NAMALWA (cell line): ENCODE data around the gene CLIC2.
"Not testable (repeated sequence)": the region's sequence is repeated elsewhere in the genome, so short reads cannot be mapped to it uniquely, and the experiment has no call there.

Source experiments
- DNase-seq: peaks from one replicate; pipeline ENCODE4 v3.0.0-alpha.2; 2015; ENCODE audit warnings: low spot score

Gene CLIC2

DNA sequence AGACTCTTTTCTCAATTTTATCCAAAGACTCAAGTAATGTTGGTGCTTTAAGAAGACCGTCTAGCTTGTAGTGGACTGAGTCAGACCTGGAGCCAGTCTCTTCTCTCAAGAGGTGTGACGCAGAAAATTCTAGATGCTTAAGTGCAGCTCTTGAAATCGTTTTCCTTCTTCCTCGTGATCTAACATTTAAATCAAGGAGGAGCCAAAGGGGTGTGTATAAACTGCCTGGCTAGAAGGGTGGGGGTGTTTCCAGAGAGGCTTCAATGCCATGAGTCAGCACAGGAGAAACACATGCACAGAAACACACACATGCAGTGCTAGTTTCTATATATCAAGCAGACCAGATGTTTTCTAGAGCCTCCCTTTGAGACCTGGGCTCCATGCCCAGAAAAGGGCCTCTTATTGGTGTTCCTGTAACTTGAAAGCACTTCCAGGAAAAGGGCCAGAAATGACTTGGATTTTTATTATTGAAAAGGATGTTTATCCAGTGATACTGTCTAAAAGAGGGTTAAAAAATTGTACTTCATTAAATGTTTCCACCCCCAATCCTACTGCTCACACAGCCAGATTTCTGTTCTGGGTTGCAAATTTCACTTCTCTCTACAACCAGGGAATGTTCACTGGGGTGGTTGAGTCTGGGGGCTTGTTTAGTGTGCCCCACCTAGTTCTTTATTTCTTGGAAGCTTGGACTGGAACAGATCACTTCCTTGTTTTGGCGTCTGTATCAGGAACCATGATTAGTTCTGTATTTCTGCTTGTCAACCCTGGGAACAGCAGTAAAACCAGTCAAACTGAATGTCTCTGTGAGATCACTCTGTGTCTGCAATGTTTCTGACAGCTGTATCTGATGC lies at the start of gene CLIC2:
Gene CLIC2 (minus strand): TSS at position 129 of the 851 bp plus-strand sequence. CDS start 187 bp downstream, outside the sequence.
- no peak for DNase-seq

- DNase-seq: not testable (repeated sequence)
These were observed 48.1 kb upstream of the CLIC2 start for GRCh38 chrX:155382529-155382967.

- DNase-seq: not testable (repeated sequence)
These were observed 47.6 kb upstream of the CLIC2 start, which contains the start of gene F8A2 for GRCh38 chrX:155381843-155382528. Gene F8A2, plus strand, starts transcription at chrX:155382095. Its CDS starts 20 bp downstream, at chrX:155382115.

- not testable (repeated sequence) for DNase-seq
These were observed 45.4 kb upstream of the CLIC2 start for GRCh38 chrX:155379802-155380201.

DNA sequence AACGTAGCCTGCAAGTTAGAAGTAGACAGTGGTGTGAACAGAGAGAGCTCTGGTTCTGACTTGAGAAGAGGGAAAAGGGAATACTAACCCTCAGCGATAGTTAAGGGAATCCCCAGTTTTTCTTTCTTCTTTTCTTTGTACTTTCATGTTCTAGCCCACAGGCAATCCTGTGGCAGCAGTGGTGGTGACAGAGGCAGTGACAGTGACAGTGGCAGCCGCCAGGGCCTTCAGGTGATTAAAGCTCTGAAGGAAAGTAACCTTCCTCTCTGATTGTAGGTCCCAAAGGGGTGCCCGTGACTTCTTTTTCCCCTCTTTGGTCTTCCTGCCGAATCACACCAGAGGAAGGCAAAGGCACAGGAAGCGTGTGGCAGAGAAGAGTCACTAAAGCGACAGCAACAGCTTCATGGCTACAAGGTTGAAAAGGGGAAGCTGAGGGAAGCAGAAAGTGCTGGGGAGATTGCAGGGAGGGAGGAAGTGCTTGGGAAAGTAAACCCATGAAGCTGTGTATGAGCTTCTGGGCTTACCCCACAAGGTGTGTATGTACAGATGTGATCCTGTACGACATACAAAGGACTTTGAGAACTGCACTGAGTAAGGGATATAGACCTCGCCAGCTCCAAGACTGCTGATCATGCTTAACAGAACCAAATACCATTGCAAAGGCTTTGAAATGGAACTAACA lies 39.5 kb upstream of the CLIC2 start:
- not testable (repeated sequence) for DNase-seq

DNA sequence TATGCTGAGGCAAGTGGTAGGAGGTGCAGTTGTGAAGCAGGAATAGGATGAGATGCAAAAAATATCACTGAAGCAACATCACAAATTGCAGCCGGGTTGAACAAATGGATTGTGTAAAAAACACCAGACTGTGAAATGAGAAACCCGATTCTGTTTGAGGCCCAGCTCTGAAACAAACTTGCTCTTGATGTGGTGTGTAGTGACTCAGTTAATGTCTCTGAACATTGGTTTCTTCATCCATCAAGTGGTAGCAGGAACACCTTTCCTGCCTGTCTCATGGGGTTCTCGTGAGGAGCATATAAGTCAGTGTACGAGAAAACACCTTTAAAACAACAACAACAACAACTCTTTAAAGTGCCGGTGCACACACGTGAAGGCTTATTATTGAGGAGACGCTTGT lies 29.3 kb upstream of the CLIC2 start:
- not testable (repeated sequence) for DNase-seq

GRCh38 chrX:155349448-155349847 lies 15.0 kb upstream of the CLIC2 start:
- DNase-seq: not testable (repeated sequence)

DNA sequence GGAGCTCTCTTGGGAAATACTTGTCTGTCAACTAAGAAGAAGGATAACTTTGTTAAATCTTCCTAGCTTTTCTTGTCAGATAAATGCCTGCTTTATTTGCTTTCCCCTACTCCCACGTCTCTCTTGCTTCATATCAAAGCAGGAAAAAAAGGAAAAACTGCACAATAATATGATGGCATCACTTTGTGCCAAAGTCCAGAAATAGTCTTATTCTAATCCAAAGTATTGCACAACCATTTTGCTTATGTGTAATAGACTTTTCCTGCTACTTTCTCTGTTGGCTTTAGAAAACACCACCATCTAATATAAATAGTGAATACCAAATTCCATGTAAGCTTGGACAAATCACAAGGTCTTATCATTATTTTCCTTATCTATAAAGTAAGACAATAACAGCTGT lies 11.3 kb upstream of the CLIC2 start:
- not testable (repeated sequence) for DNase-seq

DNA sequence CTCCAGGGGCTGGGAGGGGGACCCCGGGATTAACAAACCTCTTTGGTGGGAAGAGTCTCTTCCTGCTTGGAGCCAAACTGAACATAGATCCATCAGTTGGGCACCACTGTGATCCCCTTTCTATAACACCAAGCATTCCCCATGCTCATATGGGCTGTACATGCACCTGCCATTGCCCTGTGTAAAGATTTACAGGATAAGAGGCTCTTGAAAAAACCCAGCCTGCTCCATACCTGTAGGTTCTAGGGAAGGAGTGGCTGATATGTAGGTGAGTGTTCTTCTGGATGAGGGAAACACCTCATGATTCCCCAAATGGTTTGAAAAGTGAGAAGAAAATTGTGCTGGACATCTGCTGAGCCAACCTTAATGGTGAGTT lies 911 bp upstream of the CLIC2 start:
- not testable (repeated sequence) for DNase-seq

DNA sequence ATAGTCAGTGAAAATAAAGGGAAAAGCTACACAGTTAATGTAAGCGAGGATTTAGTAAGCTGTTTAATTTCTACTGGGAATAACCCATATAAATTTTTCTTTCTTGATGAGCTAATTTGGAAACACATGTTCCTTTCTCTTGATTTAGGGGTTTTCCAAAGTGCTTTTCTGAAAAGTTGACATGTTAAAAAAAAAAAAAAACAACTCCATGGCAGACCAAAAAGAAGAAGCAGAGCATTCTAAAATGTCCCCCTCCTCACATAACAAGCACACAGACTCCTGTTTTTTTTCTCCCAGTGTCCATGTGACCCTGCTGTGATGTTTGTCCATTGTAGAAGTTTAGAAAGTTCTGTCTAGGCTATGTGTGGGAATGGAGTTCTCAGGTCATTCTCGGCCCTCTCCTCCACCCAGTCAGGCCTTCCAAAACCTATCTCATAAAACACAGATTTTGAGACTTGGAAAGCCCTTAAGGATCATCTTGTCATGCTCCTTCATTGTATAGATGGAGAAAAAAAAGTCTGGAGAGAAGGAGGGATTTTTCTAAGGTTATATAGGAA lies 792 bp downstream of the CLIC2 start:
- DNase-seq: no peak

- no peak for DNase-seq
These were observed 3.4 kb downstream of the CLIC2 start for GRCh38 chrX:155330992-155331391.

DNA sequence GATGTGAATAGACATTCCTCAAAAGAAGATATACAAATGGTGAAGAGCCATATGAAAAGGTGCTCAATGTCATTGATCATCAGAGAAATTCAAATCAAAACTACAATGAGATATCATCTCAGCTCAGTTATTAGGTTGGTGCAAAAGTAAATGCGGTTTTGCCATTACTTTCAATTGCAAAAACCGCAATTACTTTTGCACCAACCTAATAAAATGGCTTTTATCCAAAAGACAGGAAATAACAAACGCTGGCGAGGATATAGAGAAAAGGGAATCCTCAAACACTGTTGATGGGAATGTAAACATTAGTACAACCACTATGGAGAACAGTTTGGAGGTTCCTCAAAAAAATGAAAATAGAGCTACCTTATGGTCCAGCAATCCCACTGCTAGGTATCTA lies 5.1 kb downstream of the CLIC2 start:
- DNase-seq: no peak

DNA sequence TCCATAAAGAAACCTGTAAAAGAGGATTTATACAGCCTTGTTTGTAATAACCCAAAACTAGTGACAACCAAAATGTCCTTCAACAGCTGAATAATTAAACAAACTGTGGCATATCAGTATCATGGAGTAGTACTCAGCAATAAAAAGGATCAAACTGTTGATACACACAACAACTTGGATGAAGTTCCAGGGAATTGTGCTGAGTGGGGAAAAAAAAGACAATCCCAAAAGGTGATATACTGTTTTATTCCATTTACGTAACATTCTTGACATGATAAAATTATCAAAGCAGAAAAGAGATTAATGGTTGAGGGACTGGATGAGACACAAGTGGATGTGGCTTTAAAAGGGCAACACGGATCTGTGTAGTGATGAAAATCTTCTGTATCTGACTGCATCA lies 7.8 kb downstream of the CLIC2 start:
- DNase-seq: no peak

DNA sequence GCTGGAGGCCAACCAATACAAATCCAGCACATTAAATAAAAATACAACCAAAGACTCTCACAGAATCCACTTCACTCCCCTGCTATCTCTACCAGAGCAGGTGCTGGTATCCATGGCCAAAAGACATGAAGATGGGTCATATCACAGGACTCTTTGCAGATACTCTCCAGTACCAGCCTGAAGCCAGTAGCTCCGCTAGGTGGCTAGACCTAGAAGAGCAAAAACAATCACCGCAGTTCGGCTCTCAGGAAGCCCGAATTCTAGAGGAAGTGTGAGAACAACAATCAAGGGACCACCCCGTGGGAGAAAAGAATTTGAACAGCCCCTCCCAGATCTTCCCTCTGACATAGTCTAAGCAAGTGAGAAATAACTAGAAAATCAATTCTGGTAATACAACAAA lies 20.2 kb downstream of the CLIC2 start:
- no peak for DNase-seq

DNA sequence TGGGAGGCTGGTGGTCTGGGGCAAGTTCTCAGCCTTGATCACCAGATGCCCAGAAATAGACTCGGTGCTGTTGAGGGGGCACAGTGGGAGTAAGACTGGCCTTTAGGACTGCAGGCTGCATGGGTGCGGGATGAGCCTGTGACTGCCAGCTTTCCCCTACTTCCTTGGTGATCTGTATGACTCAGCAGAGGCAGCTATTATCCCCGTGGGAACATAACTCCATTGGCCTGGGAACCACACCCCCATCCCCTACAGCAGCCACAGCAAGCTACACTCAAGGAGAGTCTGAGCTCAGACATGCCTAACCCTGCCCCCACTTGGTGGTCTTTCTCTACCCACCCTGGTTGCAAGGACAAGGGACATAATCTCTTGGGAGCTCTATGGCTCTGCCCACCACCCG lies 20.6 kb downstream of the CLIC2 start:
- no peak for DNase-seq

DNA sequence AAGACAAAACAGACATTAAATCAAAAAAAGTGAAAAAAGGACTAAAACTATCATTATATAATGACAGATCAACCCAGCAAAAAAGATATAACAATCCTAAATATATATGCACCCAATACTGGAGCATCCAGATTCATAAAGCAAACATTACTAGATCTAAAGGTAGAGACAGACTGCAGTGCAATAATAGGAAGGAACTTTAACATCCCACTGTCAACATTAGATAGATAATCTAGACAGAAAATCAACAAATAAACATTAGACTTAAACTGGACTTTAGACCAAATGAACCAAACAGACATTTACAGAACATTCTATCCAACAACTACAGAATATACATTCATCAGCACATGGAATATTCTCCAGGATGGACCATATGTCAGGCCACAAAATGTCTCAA lies 40.6 kb downstream of the CLIC2 start:
- no peak for DNase-seq

GRCh38 chrX:155279873-155280272 lies 54.5 kb downstream of the CLIC2 start:
- no peak for DNase-seq

GRCh38 chrX:155270969-155271368 lies 63.4 kb downstream of the CLIC2 start:
- DNase-seq: no peak

GRCh38 chrX:155267995-155268394 lies 66.4 kb downstream of the CLIC2 start:
- not testable (repeated sequence) for DNase-seq

DNA sequence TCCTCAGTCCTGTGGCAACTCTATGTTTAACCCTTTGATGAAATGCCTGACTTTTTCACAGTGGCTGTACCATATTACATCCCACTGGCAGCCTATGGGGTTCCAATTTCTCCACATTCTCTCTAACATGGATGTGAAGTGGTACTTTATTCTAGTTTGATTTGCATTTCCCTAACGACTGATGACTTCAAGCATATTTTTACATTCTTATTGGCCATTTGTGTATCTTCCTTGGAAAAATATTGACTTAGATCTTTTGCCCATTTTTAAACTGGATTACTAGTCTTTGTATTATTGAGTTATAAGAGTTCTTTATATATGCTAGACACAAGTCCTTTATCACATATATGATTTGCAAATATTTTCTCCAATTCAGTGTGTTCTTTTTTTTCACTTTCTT lies 68.0 kb downstream of the CLIC2 start:
- no peak for DNase-seq

DNA sequence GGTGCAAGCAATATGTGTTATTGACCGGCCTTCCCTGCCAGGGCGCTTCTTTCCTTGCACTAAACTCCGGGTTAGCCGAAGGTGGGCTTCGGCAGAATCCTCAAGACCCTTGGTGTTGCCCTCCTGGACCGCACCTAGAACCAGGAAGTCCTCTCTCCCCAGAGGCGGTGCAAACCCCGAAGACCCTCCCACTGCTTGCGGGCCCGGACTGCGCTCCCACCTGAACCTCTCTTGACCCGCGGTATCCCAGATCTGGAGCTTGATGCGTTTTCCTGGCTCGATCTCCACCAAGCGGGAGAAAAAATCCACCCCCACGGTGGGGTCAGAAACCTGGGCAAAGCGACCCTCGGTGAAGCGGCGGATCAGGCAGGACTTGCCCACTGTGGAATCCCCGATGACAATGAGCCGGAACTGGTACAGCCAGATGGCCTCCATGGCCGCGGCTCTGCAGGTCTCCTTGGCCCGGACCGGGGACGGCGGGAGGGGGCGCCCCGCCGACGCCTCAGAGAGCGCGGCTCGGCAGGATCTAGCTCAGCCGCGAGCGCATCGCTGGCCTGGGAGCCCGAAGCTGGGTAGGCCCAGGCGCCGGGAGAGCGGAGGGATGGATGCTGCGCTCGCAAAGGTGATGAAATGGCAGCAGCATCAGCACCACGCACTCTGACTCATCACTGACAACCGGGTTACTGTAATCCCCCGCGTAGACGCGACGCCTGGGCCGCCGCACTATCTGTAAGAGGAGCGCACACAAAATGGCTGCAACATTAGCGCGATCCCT lies 70.4 kb downstream of the CLIC2 start, which contains the start of gene RAB39B:
Gene RAB39B (minus strand): TSS at position 638 of the 775 bp plus-strand sequence. CDS start 203 bp downstream, at position 435.
- no peak for DNase-seq
